Measurements from ENCODE around the gene ZNF274. TPM values are rescaled to one million over a fixed set of nuclear protein-coding genes. Genes with fewer than 3 reads are reported as not detected.
"Not testable (repeated sequence)": the region's sequence is repeated elsewhere in the genome, so short reads cannot be mapped to it uniquely, and the experiment has no call there.

ZNF274 gene
- total RNA-seq, 3 donors from 2014 or later (not counting 1 experiment from before 2014, with no cell fraction given), result 25.5 to 33.0 (median 30.1) TPM

DNA sequence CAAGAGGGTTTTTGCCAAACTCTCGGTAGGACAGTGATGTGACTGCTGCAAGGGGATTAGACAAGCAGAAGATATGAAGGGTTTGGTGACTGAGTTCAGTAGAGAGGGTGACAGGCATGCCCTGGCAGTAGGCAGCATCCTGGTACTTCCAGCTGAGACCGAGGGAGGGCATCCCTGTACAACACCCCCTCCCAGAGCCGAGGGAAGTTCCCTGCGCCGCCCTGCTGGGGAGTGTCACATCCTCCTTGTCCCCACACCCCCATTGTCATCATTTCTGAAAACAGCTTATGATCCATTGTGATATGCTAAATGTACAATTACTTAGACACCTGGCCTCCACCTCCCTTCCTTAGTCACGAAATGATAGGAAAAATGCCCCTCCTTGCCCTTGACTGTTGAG lies 60.5 kb downstream of the ZNF274 start:
- Histone ChIP-seq H3K27ac (ENCODE audit: low read length) (no peak overlapping the region), H3K27me3 (ENCODE audit: control insufficient read depth, insufficient read depth, low read length) (no peaks in the 10 kb centered on the region), H3K36me3 (ENCODE audit: control insufficient read depth, insufficient read depth, low read length) (peaks cover 52% of the 10 kb centered on the region), H3K9me3 (ENCODE audit: control insufficient read depth, insufficient read depth, low read length) (peaks cover 89% of the 10 kb centered on the region), H3K4me3 (ENCODE audit: low read length) (no peak overlapping the region), H3K4me1 (ENCODE audit: control insufficient read depth, insufficient read depth, low read length) (no peaks in the 10 kb centered on the region)
- peaks cover 4% of the 10 kb centered on the region in 2 donors for H3K4me1 Mint-ChIP-seq
- ATAC-seq (no peak), DNase-seq (no peak)
- peaks cover 7 to 10% of the 10 kb centered on the region in 2 donors for H3K9me3 Mint-ChIP-seq
- WGBS (ENCODE audit: insufficient coverage), result over 99% methylated on average over 6 of the region's 6 CpGs
- H3K27me3 Mint-ChIP-seq (ENCODE audit: low read depth in 2 of 2), result no peaks in the 10 kb centered on the region
- intact Hi-C loops (cut with micrococcal nuclease), result no loop called here
- TF ChIP-seq, protein P1, sequence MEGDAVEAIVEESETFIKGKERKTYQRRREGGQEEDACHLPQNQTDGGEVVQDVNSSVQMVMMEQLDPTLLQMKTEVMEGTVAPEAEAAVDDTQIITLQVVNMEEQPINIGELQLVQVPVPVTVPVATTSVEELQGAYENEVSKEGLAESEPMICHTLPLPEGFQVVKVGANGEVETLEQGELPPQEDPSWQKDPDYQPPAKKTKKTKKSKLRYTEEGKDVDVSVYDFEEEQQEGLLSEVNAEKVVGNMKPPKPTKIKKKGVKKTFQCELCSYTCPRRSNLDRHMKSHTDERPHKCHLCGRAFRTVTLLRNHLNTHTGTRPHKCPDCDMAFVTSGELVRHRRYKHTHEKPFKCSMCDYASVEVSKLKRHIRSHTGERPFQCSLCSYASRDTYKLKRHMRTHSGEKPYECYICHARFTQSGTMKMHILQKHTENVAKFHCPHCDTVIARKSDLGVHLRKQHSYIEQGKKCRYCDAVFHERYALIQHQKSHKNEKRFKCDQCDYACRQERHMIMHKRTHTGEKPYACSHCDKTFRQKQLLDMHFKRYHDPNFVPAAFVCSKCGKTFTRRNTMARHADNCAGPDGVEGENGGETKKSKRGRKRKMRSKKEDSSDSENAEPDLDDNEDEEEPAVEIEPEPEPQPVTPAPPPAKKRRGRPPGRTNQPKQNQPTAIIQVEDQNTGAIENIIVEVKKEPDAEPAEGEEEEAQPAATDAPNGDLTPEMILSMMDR (IDR thresholded peaks at IDR 0.05), result no peak
- H3K36me3 Mint-ChIP-seq, result peaks cover 35% of the 10 kb centered on the region
- no peak overlapping the region for H3K27ac Mint-ChIP-seq
- no peak overlapping the region for H3K4me3 Mint-ChIP-seq

DNA sequence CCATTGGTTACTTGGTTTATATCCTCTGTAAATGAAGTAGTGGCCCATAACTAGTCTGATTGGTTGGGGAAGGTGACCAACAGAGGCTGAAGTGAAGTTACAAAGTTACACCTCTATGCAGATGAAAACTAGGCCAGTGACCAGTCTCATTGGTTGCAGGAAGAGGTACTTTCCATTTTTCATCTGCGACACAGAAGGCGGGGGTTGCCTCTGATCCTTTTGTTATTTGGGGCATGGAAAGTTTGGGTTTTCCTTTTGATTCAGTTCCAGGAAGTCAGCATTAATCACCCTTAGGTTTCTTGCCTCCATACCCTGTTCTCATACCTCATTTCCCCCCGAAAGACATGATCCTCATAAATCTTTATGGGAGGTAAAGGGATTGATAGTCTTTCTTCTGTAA lies 66.0 kb downstream of the ZNF274 start:
- Mint-ChIP-seq H3K4me3 (no peak overlapping the region), H3K27me3 (ENCODE audit: low read depth in 2 of 2) (no peaks in the 10 kb centered on the region), H3K27ac (no peak overlapping the region), H3K4me1 (peaks cover 0 to 4% of the 10 kb centered on the region in 2 donors), H3K9me3 (peaks cover 7 to 9% of the 10 kb centered on the region in 2 donors), H3K36me3 (peaks cover 63% of the 10 kb centered on the region)
- TF ChIP-seq, protein P1 (IDR thresholded peaks at IDR 0.05), result no peak
- H3K27me3 ChIP-seq (ENCODE audit: control insufficient read depth, insufficient read depth, low read length), result no peaks in the 10 kb centered on the region
- H3K27ac ChIP-seq (ENCODE audit: low read length), result no peak overlapping the region
- no peaks in the 10 kb centered on the region for H3K4me1 ChIP-seq (ENCODE audit: control insufficient read depth, insufficient read depth, low read length)
- H3K4me3 ChIP-seq (ENCODE audit: low read length), result no peak overlapping the region
- peaks cover 73% of the 10 kb centered on the region for H3K36me3 ChIP-seq (ENCODE audit: control insufficient read depth, insufficient read depth, low read length)
- peaks cover 84% of the 10 kb centered on the region for H3K9me3 ChIP-seq (ENCODE audit: control insufficient read depth, insufficient read depth, low read length)
- intact Hi-C loops (cut with micrococcal nuclease), result no loop called here
- DNase-seq (no peak), ATAC-seq (no peak)
- whole genome bisulfite sequencing (ENCODE audit: insufficient coverage), result no CpG with 5 or more reads among the region's 3 CpGs

DNA sequence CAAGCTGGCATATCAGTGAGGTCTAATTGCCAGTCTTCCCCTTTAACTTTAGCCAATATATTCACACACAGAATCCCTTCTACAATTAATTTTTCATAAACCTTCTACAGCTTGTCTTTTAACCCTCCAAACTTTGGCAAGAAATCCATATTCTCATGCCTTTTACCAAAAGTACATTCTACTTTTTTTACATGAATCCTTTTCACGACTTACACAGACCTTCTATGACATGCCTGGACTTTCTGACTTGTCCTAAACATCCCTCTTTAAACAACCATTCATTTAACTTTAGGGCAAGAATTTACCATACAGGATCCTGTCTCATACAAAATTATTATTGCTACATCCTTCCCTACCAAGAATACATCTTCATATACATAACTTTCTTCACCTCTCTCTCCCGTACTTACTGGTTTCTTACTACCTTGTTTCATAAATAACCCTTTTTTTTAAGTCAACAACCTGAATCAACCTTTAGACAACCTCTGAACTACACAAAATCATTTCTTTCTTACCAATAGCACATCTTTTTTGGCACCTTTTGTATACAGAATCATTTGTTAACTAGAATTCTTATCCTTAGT lies 69.3 kb downstream of the ZNF274 start:
- peaks cover 70% of the 10 kb centered on the region for H3K36me3 Mint-ChIP-seq
- H3K27ac Mint-ChIP-seq, result no peak overlapping the region
- H3K4me1 ChIP-seq (ENCODE audit: control insufficient read depth, insufficient read depth, low read length), result no peaks in the 10 kb centered on the region
- peaks cover 14% of the 10 kb centered on the region in 2 donors for H3K9me3 Mint-ChIP-seq
- no peaks in the 10 kb centered on the region for H3K27me3 ChIP-seq (ENCODE audit: control insufficient read depth, insufficient read depth, low read length)
- peaks cover 62% of the 10 kb centered on the region for H3K36me3 ChIP-seq (ENCODE audit: control insufficient read depth, insufficient read depth, low read length)
- no peak overlapping the region for H3K4me3 ChIP-seq (ENCODE audit: low read length)
- H3K4me1 Mint-ChIP-seq, result no peaks in the 10 kb centered on the region
- peaks cover 83% of the 10 kb centered on the region for H3K9me3 ChIP-seq (ENCODE audit: control insufficient read depth, insufficient read depth, low read length)
- TF ChIP-seq, protein P1 (IDR thresholded peaks at IDR 0.05), result no peak
- ATAC-seq (no peak), DNase-seq (no peak)
- no peaks in the 10 kb centered on the region for H3K27me3 Mint-ChIP-seq (ENCODE audit: low read depth in 2 of 2)
- H3K4me3 Mint-ChIP-seq, result no peak overlapping the region
- intact Hi-C loops (cut with micrococcal nuclease), result no loop called here
- WGBS (ENCODE audit: insufficient coverage), result 99% methylated on average over 2 of the region's 2 CpGs
- no peak overlapping the region for H3K27ac ChIP-seq (ENCODE audit: low read length)

DNA sequence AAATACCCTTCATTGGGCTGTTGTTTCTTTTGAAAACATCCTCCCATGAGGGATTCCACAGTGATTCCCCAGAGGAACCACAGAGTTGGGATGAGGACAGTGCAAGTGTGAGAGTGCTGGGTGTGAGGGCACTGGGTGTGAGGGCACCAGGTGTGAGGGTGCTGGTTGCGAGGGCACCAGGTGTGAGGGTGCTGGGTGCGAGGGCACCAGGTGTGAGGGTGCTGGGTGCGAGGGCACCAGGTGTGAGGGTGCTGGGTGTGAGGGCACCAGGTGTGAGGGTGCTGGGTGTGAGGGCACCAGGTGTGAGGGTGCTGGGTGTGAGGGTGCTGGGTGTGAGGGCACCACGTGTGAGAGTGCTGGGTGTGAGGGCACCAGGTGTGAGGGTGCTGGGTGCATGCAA lies 75.4 kb downstream of the ZNF274 start:
- H3K27ac Mint-ChIP-seq; ATAC-seq; H3K27me3 Mint-ChIP-seq (ENCODE audit: low read depth in 2 of 2); H3K4me3 Mint-ChIP-seq; H3K4me3 ChIP-seq (ENCODE audit: low read length); intact Hi-C loops (cut with micrococcal nuclease); H3K27ac ChIP-seq (ENCODE audit: low read length); H3K4me1 ChIP-seq (ENCODE audit: control insufficient read depth, insufficient read depth, low read length); H3K4me1 Mint-ChIP-seq; H3K27me3 ChIP-seq (ENCODE audit: control insufficient read depth, insufficient read depth, low read length); DNase-seq: not testable (repeated sequence)
- WGBS (ENCODE audit: insufficient coverage), result 99% methylated on average over 3 of the region's 4 CpGs
- Histone ChIP-seq H3K36me3 (ENCODE audit: control insufficient read depth, insufficient read depth, low read length) (peaks cover 36% of the 10 kb centered on the region), H3K9me3 (ENCODE audit: control insufficient read depth, insufficient read depth, low read length) (peaks cover 97% of the 10 kb centered on the region)
- peaks cover 13 to 24% of the 10 kb centered on the region in 2 donors for H3K9me3 Mint-ChIP-seq
- H3K36me3 Mint-ChIP-seq, result peaks cover 59% of the 10 kb centered on the region

Measured in natural killer cell (primary cell).